ENCODE measurements around the gene CAMSAP2. TPM values are rescaled to one million over a fixed set of nuclear protein-coding genes. Genes with fewer than 3 reads are reported as not detected.

Gene CAMSAP2
- total and polyA plus RNA-seq, 10 of the 15 experiments (the other 5 are each of a cell fraction or from before 2014, with no cell fraction given) = 3.9 to 19.8 (median 8.0) TPM

DNA sequence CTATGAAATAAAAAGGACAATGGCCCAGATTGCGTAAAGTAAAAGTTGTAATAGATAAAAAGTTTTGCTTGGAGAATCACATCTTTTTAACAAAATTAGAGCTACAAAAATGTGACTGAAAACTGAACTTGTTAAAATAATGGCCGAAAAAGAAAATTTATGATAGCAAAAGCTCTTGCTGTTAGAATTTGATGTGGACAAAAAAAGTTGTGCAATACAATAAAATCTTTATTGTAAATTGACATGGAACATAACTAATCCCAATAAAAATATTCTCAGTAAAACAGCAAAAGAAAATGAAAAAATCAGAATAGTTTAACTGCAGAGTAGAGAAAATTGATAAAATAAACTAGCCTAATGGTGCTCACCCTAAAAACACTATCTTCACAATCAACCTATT lies 11.4 kb upstream of the CAMSAP2 start (continued):
- TF ChIP-seq CHD1 (IDR thresholded peaks at IDR 0.05; ENCODE audit: low read depth, low read length) (no peak), ZZZ3 (IDR thresholded peaks at IDR 0.05; ENCODE audit: control insufficient read depth, insufficient read length, low read depth) (no peak), ASH2L (IDR thresholded peaks at IDR 0.05; ENCODE audit: borderline replicate concordance, low read depth) (no peak), CHD2 (IDR thresholded peaks at IDR 0.05; ENCODE audit: borderline replicate concordance, low read depth, low read length) (no peak), KDM1A (IDR thresholded peaks at IDR 0.05; ENCODE audit: borderline replicate concordance) (no peak), CTCF (IDR thresholded peaks at IDR 0.05 in 2 of 3, conservative IDR thresholded peaks at IDR 0.05 in 1 of 3; ENCODE audit: control insufficient read depth in 2 of 3, extremely low read depth in 1 of 3, insufficient read depth in 1 of 3, low read depth in 3 of 3, low read length in 3 of 3) (no peak), CEBPB (IDR thresholded peaks at IDR 0.05; ENCODE audit: borderline replicate concordance in 1 of 2, low read depth in 2 of 2, low read length in 2 of 2) (no peak), STAT3 (IDR thresholded peaks at IDR 0.05; ENCODE audit: low read depth, low read length) (no peak), BMI1 (IDR thresholded peaks at IDR 0.05; ENCODE audit: borderline replicate concordance) (no peak), HDAC2 (IDR thresholded peaks at IDR 0.05) (no peak)

GRCh38 chr1:200729863-200730262 lies 8.8 kb upstream of the CAMSAP2 start:
- H2AFZ ChIP-seq (ENCODE audit: control insufficient read depth, low read depth, low read length) = peak overlapping the region; percentile 24
- H3K27ac ChIP-seq (ENCODE audit: control insufficient read depth, insufficient read depth) = no peak overlapping the region
- no peak overlapping the region for H3K9ac ChIP-seq (ENCODE audit: control insufficient read depth, insufficient read depth, low read length)
- no peaks in the 10 kb centered on the region for H3K4me1 ChIP-seq (ENCODE audit: control insufficient read depth, insufficient read depth, low read length)
- ChIA-PET SMC1A (ENCODE audit: uncharacterized antibody, unreplicated experiment) (interaction anchor here (0.9 to 1.9 kb wide), 12 partner anchors 8 to 104 kb away, joined by 3 to 7 read pairs (median 3); partner anchors contain the start of genes CAMSAP2 and DDX59), RAD21 (ENCODE audit: unreplicated experiment) (interaction anchor here (1.1 kb wide), 1 partner anchor 108 kb away, joined by 4 read pairs; no protein-coding TSS in a partner anchor), POLR2A (interaction anchor here (1.1 to 1.4 kb wide), 2 partner anchors 60 to 63 kb away, joined by 3 to 4 read pairs; partner anchors contain the start of gene DDX59), CTCF (interaction anchor here (0.8 to 1.5 kb wide), 6 partner anchors 10 to 108 kb away, joined by 3 to 6 read pairs (median 3); no protein-coding TSS in a partner anchor)
- H3K4me3 ChIP-seq = no peak overlapping the region
- DNase-seq (ENCODE audit: low read depth, low spot score) (no peak), FAIRE-seq (no peak), ATAC-seq (no peak)
- 78% methylated on average over 3 of the region's 3 CpGs for WGBS (ENCODE audit: insufficient coverage, insufficient replicate concordance, low lambda C conversion rate, missing lambda C conversion rate)
- intact Hi-C loops (cut with micrococcal nuclease; ENCODE audit: unreplicated experiment) (no loop called here), in situ Hi-C loops (cut with MboI) (no loop called here)
- TF ChIP-seq SREBF1 (IDR thresholded peaks at IDR 0.05; ENCODE audit: low read length) (no peak), POLR2AphosphoS5 (IDR thresholded peaks at IDR 0.05; ENCODE audit: low read length) (no peak)
- no peaks in the 10 kb centered on the region for H3K9me3 ChIP-seq (replicated peaks; ENCODE audit: control insufficient read depth, insufficient read depth, low read length)
- no peaks in the 10 kb centered on the region for H3K27me3 ChIP-seq (replicated peaks in 1 of 2; ENCODE audit: control insufficient read depth in 2 of 2, insufficient read depth in 2 of 2, low read length in 1 of 2)
- H3K79me2 ChIP-seq (ENCODE audit: control insufficient read depth, insufficient read depth, low read length) = no peaks in the 10 kb centered on the region
- no peak overlapping the region for H3K4me2 ChIP-seq (ENCODE audit: control insufficient read depth, insufficient read depth)
- no peaks in the 10 kb centered on the region for H3K36me3 ChIP-seq (ENCODE audit: control insufficient read depth in 2 of 2, insufficient read depth in 2 of 2, low read length in 1 of 2)
- no peaks in the 10 kb centered on the region for H4K20me1 ChIP-seq (ENCODE audit: control insufficient read depth, insufficient read depth)
- no TSS peak for BruUV-seq (replicated peaks)

Data from GM12878 (cell line).